ENCODE results near the gene MRPL47.

Gene MRPL47

DNA sequence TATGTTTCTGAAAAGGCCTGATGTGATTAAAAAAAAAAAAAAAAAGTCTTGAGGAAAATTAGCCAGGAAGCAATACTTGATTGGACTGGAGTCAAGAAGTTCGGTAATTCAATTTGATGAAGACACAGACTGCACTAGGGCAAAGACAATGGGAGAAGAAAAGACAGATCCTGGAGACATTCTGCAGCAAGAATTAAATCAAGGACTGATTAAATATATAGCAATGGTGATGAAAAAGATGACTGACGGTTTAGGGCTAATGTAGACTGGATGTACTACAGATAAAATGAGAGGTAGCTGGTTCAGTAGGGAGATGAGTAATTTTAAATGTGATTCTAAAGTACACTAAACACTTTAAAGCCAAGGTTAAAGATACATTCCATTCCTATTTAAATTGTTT lies 13.8 kb downstream of the MRPL47 start:
- Histone ChIP-seq H3K36me3 (replicated peaks; ENCODE audit: low read depth, low read length) (peaks cover 61% of the 10 kb centered on the region), H3K27me3 (ENCODE audit: low read depth, low read length) (no peaks in the 10 kb centered on the region), H3K9ac (ENCODE audit: low read length) (no peak overlapping the region), H4K20me1 (ENCODE audit: insufficient read depth, low read length) (no peaks in the 10 kb centered on the region), H3K9me3 (ENCODE audit: insufficient read depth, low read length) (no peaks in the 10 kb centered on the region), H3K79me2 (ENCODE audit: low read length) (no peaks in the 10 kb centered on the region), H3K4me3 (ENCODE audit: low read length) (no peak overlapping the region), H3K4me2 (ENCODE audit: low read length) (no peak overlapping the region), H2AFZ (ENCODE audit: low read depth, low read length) (no peak overlapping the region), H3K27ac (ENCODE audit: low read length) (no peak overlapping the region), H3K4me1 (ENCODE audit: low read length) (peaks cover 10% of the 10 kb centered on the region)
- TF ChIP-seq EZH2phosphoT487 (IDR thresholded peaks at IDR 0.05; ENCODE audit: low read depth) (no peak), CTCF (IDR thresholded peaks at IDR 0.05; ENCODE audit: low read depth, low read length) (no peak)

DNA sequence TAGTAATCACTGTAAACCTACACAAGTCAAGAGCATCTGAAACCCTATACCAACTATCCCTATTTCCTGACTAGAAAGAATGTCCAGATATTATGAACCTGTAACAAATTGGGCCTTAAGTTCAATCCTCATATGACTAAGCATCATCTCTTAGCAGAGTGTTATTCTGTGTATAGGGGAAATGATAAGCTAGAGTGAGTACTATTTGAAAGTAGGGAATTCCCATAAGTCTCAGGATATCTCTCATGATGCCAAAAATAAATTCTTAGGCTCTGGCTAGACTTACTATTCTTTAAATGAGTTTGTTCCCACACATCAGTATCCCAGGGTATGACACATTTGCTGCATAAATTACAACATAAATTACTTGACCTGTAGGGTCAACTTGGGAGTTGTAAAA lies 15.3 kb downstream of the MRPL47 start:
- no peak overlapping the region for H3K4me2 ChIP-seq (ENCODE audit: low read length)
- H3K36me3 ChIP-seq (replicated peaks; ENCODE audit: low read depth, low read length): peaks cover 57% of the 10 kb centered on the region
- no peaks in the 10 kb centered on the region for H3K27me3 ChIP-seq (ENCODE audit: low read depth, low read length)
- no peak overlapping the region for H3K27ac ChIP-seq (ENCODE audit: low read length)
- no peak overlapping the region for H2AFZ ChIP-seq (ENCODE audit: low read depth, low read length)
- H3K9me3 ChIP-seq (ENCODE audit: insufficient read depth, low read length): no peaks in the 10 kb centered on the region
- peaks cover 10% of the 10 kb centered on the region for H3K4me1 ChIP-seq (ENCODE audit: low read length)
- H3K9ac ChIP-seq (ENCODE audit: low read length): no peak overlapping the region
- H3K4me3 ChIP-seq (ENCODE audit: low read length): no peak overlapping the region
- H4K20me1 ChIP-seq (ENCODE audit: insufficient read depth, low read length): no peaks in the 10 kb centered on the region
- TF ChIP-seq CTCF (IDR thresholded peaks at IDR 0.05; ENCODE audit: low read depth, low read length) (no peak), EZH2phosphoT487 (IDR thresholded peaks at IDR 0.05; ENCODE audit: low read depth) (no peak)
- H3K79me2 ChIP-seq (ENCODE audit: low read length): no peaks in the 10 kb centered on the region

DNA sequence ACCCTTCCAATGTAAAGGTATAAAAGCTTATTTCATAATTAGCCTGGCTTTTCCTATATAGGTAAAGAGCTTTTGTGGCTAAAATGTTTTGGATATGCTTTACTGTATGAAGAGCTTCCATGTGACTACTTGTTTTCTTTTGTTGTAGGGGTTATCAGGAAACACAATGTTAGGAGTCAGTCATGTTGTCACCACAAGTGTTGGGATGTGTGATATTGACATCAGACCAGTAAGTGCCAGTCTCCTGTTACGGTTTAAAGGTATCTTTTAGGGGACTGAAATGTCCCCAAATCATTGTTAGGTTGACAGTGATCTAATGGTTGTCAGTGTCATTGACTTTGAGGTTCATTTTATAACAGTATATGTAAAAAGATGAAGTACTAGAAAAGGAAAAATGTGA lies 23.4 kb downstream of the MRPL47 start:
- no peaks in the 10 kb centered on the region for H3K4me1 ChIP-seq (ENCODE audit: low read length)
- H3K9ac ChIP-seq (ENCODE audit: low read length): no peak overlapping the region
- H3K36me3 ChIP-seq (replicated peaks; ENCODE audit: low read depth, low read length): peaks cover 53% of the 10 kb centered on the region
- no peak overlapping the region for H3K4me3 ChIP-seq (ENCODE audit: low read length)
- no peaks in the 10 kb centered on the region for H4K20me1 ChIP-seq (ENCODE audit: insufficient read depth, low read length)
- H3K9me3 ChIP-seq (ENCODE audit: insufficient read depth, low read length): no peaks in the 10 kb centered on the region
- no peak overlapping the region for H2AFZ ChIP-seq (ENCODE audit: low read depth, low read length)
- TF ChIP-seq EZH2phosphoT487 (IDR thresholded peaks at IDR 0.05; ENCODE audit: low read depth) (no peak), CTCF (IDR thresholded peaks at IDR 0.05; ENCODE audit: low read depth, low read length) (no peak)
- H3K27ac ChIP-seq (ENCODE audit: low read length): no peak overlapping the region
- no peaks in the 10 kb centered on the region for H3K79me2 ChIP-seq (ENCODE audit: low read length)
- H3K4me2 ChIP-seq (ENCODE audit: low read length): no peak overlapping the region
- H3K27me3 ChIP-seq (ENCODE audit: low read depth, low read length): no peaks in the 10 kb centered on the region

DNA sequence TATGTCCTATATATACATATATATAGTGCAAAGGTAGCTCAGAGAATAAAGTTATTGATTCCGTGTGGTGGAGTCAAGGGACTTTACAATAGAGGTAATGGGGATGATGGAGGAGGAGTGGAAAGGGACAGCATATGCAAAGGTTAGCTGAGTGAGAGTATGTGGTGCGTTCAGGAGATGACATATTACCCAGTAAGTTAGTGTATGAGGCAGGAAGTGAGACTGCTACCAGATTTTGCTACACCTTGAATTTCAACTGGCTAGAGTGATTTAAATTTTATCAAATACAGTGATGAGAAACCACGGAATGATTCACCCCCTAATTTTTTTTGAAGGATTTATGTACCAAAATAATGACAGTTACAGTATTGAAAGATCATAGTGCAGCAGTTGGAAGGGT lies 38.9 kb downstream of the MRPL47 start:
- peak overlapping the region; percentile 56 for H3K4me2 ChIP-seq (ENCODE audit: low read length)
- no peaks in the 10 kb centered on the region for H3K27me3 ChIP-seq (ENCODE audit: low read depth, low read length)
- H3K27ac ChIP-seq (ENCODE audit: low read length): no peak overlapping the region
- H3K4me1 ChIP-seq (ENCODE audit: low read length): peaks cover 26% of the 10 kb centered on the region
- TF ChIP-seq CTCF (IDR thresholded peaks at IDR 0.05; ENCODE audit: low read depth, low read length) (no peak), EZH2phosphoT487 (IDR thresholded peaks at IDR 0.05; ENCODE audit: low read depth) (no peak)
- H3K36me3 ChIP-seq (replicated peaks; ENCODE audit: low read depth, low read length): peaks cover 8% of the 10 kb centered on the region
- peaks cover 16% of the 10 kb centered on the region for H4K20me1 ChIP-seq (ENCODE audit: insufficient read depth, low read length)
- H3K9ac ChIP-seq (ENCODE audit: low read length): no peak overlapping the region; the same call in 1 of the 2 replicates
- no peak overlapping the region; the same call in 1 of the 2 replicates for H3K4me3 ChIP-seq (ENCODE audit: low read length)
- H2AFZ ChIP-seq (ENCODE audit: low read depth, low read length): no peak overlapping the region
- H3K9me3 ChIP-seq (ENCODE audit: insufficient read depth, low read length): no peaks in the 10 kb centered on the region
- H3K79me2 ChIP-seq (ENCODE audit: low read length): peaks cover 61% of the 10 kb centered on the region
